HG02610 (cell line): ENCODE data around the gene BTRC.
"Not testable (repeated sequence)": the region's sequence is repeated elsewhere in the genome, so short reads cannot be mapped to it uniquely, and the experiment has no call there.

Experiments used
- ATAC-seq: cut with Tn5 transposase; IDR thresholded peaks from one replicate; pipeline ENCODE4 v1.9.1; 2021; ENCODE audit warnings: mild to moderate bottlenecking, moderate library complexity; ENCODE audit not compliant: unreplicated experiment

Gene BTRC

GRCh38 chr10:101385866-101386658 is 32.1 kb downstream of the BTRC start:
- no peak for ATAC-seq

- ATAC-seq: no peak
Observed at GRCh38 chr10:101386659-101387259, 32.8 kb downstream of the BTRC start.

GRCh38 chr10:101388676-101389276 is 34.8 kb downstream of the BTRC start:
- ATAC-seq: no peak

- ATAC-seq: not testable (repeated sequence)
Observed at GRCh38 chr10:101389532-101389931, 35.6 kb downstream of the BTRC start.

GRCh38 chr10:101389986-101390531 is 36.1 kb downstream of the BTRC start:
- ATAC-seq: no peak

- ATAC-seq: no peak
Observed at GRCh38 chr10:101393378-101393777, 39.4 kb downstream of the BTRC start.

GRCh38 chr10:101394524-101395133 is 40.7 kb downstream of the BTRC start:
- ATAC-seq: no peak

GRCh38 chr10:101397140-101397539 is 43.2 kb downstream of the BTRC start:
- no peak for ATAC-seq

GRCh38 chr10:101400585-101400984 is 46.6 kb downstream of the BTRC start:
- ATAC-seq: no peak

- ATAC-seq: no peak
Observed at GRCh38 chr10:101402711-101403110, 48.7 kb downstream of the BTRC start.

- no peak for ATAC-seq
Observed at GRCh38 chr10:101403161-101403560, 49.2 kb downstream of the BTRC start.

- ATAC-seq: no peak
Observed at GRCh38 chr10:101405001-101405400, 51.0 kb downstream of the BTRC start.

GRCh38 chr10:101411598-101411997 is 57.6 kb downstream of the BTRC start:
- ATAC-seq: no peak

- no peak for ATAC-seq
Observed at GRCh38 chr10:101414034-101414433, 60.1 kb downstream of the BTRC start.

- ATAC-seq: no peak
Observed at GRCh38 chr10:101415884-101416283, 61.9 kb downstream of the BTRC start.

- ATAC-seq: not testable (repeated sequence)
Observed at GRCh38 chr10:101421967-101422366, 68.0 kb downstream of the BTRC start.

GRCh38 chr10:101425535-101425934 is 71.6 kb downstream of the BTRC start:
- ATAC-seq: no peak

- no peak for ATAC-seq
Observed at GRCh38 chr10:101428036-101428435, 74.1 kb downstream of the BTRC start.

GRCh38 chr10:101429423-101429822 is 75.5 kb downstream of the BTRC start:
- ATAC-seq: no peak

GRCh38 chr10:101436302-101436701 is 82.3 kb downstream of the BTRC start:
- no peak for ATAC-seq

- no peak for ATAC-seq
Observed at GRCh38 chr10:101438881-101439391, 85.0 kb downstream of the BTRC start.
